ENCODE data around the gene DIAPH3.

- TF ChIP-seq, protein P1, sequence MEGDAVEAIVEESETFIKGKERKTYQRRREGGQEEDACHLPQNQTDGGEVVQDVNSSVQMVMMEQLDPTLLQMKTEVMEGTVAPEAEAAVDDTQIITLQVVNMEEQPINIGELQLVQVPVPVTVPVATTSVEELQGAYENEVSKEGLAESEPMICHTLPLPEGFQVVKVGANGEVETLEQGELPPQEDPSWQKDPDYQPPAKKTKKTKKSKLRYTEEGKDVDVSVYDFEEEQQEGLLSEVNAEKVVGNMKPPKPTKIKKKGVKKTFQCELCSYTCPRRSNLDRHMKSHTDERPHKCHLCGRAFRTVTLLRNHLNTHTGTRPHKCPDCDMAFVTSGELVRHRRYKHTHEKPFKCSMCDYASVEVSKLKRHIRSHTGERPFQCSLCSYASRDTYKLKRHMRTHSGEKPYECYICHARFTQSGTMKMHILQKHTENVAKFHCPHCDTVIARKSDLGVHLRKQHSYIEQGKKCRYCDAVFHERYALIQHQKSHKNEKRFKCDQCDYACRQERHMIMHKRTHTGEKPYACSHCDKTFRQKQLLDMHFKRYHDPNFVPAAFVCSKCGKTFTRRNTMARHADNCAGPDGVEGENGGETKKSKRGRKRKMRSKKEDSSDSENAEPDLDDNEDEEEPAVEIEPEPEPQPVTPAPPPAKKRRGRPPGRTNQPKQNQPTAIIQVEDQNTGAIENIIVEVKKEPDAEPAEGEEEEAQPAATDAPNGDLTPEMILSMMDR (IDR thresholded peaks at IDR 0.05) = no peak
- TF ChIP-seq POLR2A (IDR thresholded peaks at IDR 0.05) (no peak), POLR2AphosphoS5 (IDR thresholded peaks at IDR 0.05) (no peak)
These were observed 354.2 kb downstream of the DIAPH3 start for GRCh38 chr13:59809564-59809963.

Measured in prostate gland (tissue), 2 donors.